Activated CD4-positive, alpha-beta memory T cell treated with anti-CD3 and anti-CD28 coated beads, Interleukin-2, amount 10 ng/mL, durations not matched to agents 7 days and 5 days (primary cell): ENCODE results near the gene FCGBP. TPM values are rescaled to one million over a fixed set of nuclear protein-coding genes. Genes with fewer than 3 reads are reported as not detected.
"Not testable (repeated sequence)": the region's sequence is repeated elsewhere in the genome, so short reads cannot be mapped to it uniquely, and the experiment has no call there.

ENCODE experiments used
- CTCF ChIA-PET: fragments of 350-600 bp; sonication (Branson Sonifier 250); formaldehyde crosslinking; loops from one replicate; lab custom pipeline; 2021; ENCODE audit warnings: antibody characterized with exemption, inconsistent platforms; lab: Charles Lee
- POLR2A ChIA-PET: fragments of 350-600 bp; sonication (Branson Sonifier 250); formaldehyde crosslinking; loops from one replicate; lab custom pipeline; 2021; ENCODE audit warnings: antibody characterized with exemption; lab: Charles Lee
- DNase-seq: peaks from one replicate; pipeline ENCODE4 v3.0.0-alpha.2; 2020
- H3K27ac Mint-ChIP-seq: one replicate; pipeline ENCODE4 v1.8.0; 2021; ENCODE audit warnings: mild to moderate bottlenecking, mixed read lengths
- H3K27me3 Mint-ChIP-seq: one replicate; pipeline ENCODE4 v1.8.0; 2021; ENCODE audit warnings: mixed read lengths
- H3K36me3 Mint-ChIP-seq: one replicate; pipeline ENCODE4 v1.8.0; 2021; ENCODE audit warnings: low read depth, mixed read lengths
- H3K4me1 Mint-ChIP-seq: one replicate; pipeline ENCODE4 v1.8.0; 2021; ENCODE audit warnings: mixed read lengths
- H3K4me3 Mint-ChIP-seq: one replicate; pipeline ENCODE4 v1.8.0; 2021; ENCODE audit warnings: mild to moderate bottlenecking, mixed read lengths
- H3K9me3 Mint-ChIP-seq: one replicate; pipeline ENCODE4 v1.8.0; 2021; ENCODE audit warnings: mixed read lengths
- total RNA-seq, 2 experiments: library from RNA; stranded (reverse); gene quantifications; one replicate each; pipeline ENCODE4 v1.2.3, GENCODE V29; 2021

FCGBP gene
- total RNA-seq, 2 experiments from 2014 or later: 0.65 to 1.4 TPM

- no peak overlapping the region for H3K27ac Mint-ChIP-seq
Observed at GRCh38 chr19:39967561-39967960, 33.1 kb upstream of the FCGBP start.

GRCh38 chr19:39966617-39967016 lies 32.2 kb upstream of the FCGBP start:
- Mint-ChIP-seq H3K4me1 (peaks cover 34% of the 10 kb centered on the region), H3K36me3 (peaks cover 13% of the 10 kb centered on the region), H3K27ac (no peak overlapping the region), H3K4me3 (no peak overlapping the region), H3K27me3 (no peaks in the 10 kb centered on the region), H3K9me3 (no peaks in the 10 kb centered on the region)
- ChIA-PET CTCF (no interaction called here), POLR2A (no interaction called here)
- DNase-seq: no peak

More at GRCh38 chr19:39967561-39967960, 33.1 kb upstream of the FCGBP start:
- H3K27me3 Mint-ChIP-seq: no peaks in the 10 kb centered on the region
- peaks cover 16% of the 10 kb centered on the region for H3K36me3 Mint-ChIP-seq
- ChIA-PET POLR2A (no interaction called here), CTCF (no interaction called here)
- no peak for DNase-seq
- peaks cover 43% of the 10 kb centered on the region for H3K4me1 Mint-ChIP-seq
- no peaks in the 10 kb centered on the region for H3K9me3 Mint-ChIP-seq
- no peak overlapping the region for H3K4me3 Mint-ChIP-seq

GRCh38 chr19:39963898-39964297 lies 29.5 kb upstream of the FCGBP start:
- H3K4me1 Mint-ChIP-seq: peaks cover 27% of the 10 kb centered on the region
- ChIA-PET POLR2A (no interaction called here), CTCF (no interaction called here)
- no peak overlapping the region for H3K4me3 Mint-ChIP-seq
- DNase-seq: no peak
- peaks cover 5% of the 10 kb centered on the region for H3K36me3 Mint-ChIP-seq
- H3K27ac Mint-ChIP-seq: no peak overlapping the region
- no peaks in the 10 kb centered on the region for H3K27me3 Mint-ChIP-seq
- H3K9me3 Mint-ChIP-seq: no peaks in the 10 kb centered on the region

GRCh38 chr19:39959407-39959806 lies 25.0 kb upstream of the FCGBP start:
- H3K27ac Mint-ChIP-seq: peak overlapping the region; percentile 27
- H3K4me1 Mint-ChIP-seq: peaks cover 25% of the 10 kb centered on the region
- DNase-seq, H3K36me3 Mint-ChIP-seq, H3K9me3 Mint-ChIP-seq, H3K27me3 Mint-ChIP-seq, CTCF ChIA-PET, POLR2A ChIA-PET: not testable (repeated sequence)
- H3K4me3 Mint-ChIP-seq: peak overlapping the region; percentile 31

GRCh38 chr19:39958942-39959341 lies 24.5 kb upstream of the FCGBP start:
- POLR2A ChIA-PET: interaction anchor here (0.6 to 0.7 kb wide), 2 partner anchors 9 to 15 kb away, joined by 3 to 4 read pairs; no protein-coding TSS in a partner anchor
- CTCF ChIA-PET, H3K9me3 Mint-ChIP-seq, DNase-seq, H3K36me3 Mint-ChIP-seq, H3K27me3 Mint-ChIP-seq: not testable (repeated sequence)
- Mint-ChIP-seq H3K4me1 (peaks cover 27% of the 10 kb centered on the region), H3K4me3 (peak overlapping the region; percentile 31), H3K27ac (peak overlapping the region; percentile 27)

- DNase-seq, H3K9me3 Mint-ChIP-seq, H3K27ac Mint-ChIP-seq, H3K36me3 Mint-ChIP-seq, H3K4me3 Mint-ChIP-seq, H3K27me3 Mint-ChIP-seq: not testable (repeated sequence)
- CTCF ChIA-PET: interaction anchor here (1.0 kb wide), 1 partner anchor 13 kb away, joined by 3 read pairs; the partner anchor contains the start of gene PSMC4
- H3K4me1 Mint-ChIP-seq: peaks cover 36% of the 10 kb centered on the region
- POLR2A ChIA-PET: interaction anchor here (0.8 kb wide), 1 partner anchor 13 kb away, joined by 3 read pairs; the partner anchor contains the start of gene PSMC4
Observed at GRCh38 chr19:39957886-39958285, 23.5 kb upstream of the FCGBP start.

- peaks cover 7% of the 10 kb centered on the region for H3K9me3 Mint-ChIP-seq
- peak overlapping the region; percentile 52 for H3K27ac Mint-ChIP-seq
- H3K27me3 Mint-ChIP-seq: no peaks in the 10 kb centered on the region
- H3K4me3 Mint-ChIP-seq: no peak overlapping the region
- H3K36me3 Mint-ChIP-seq: peaks cover 2% of the 10 kb centered on the region
- no peak for DNase-seq
- ChIA-PET POLR2A (interaction anchor here (1.2 to 2.7 kb wide), 6 partner anchors 9 to 43 kb away, joined by 3 to 23 read pairs (median 6); partner anchors contain the start of genes PSMC4 and ZNF546), CTCF (interaction anchor here (1.2 to 1.9 kb wide), 3 partner anchors 12 to 111 kb away, joined by 3 to 19 read pairs (median 4); partner anchors contain the start of gene PSMC4)
- peaks cover 39% of the 10 kb centered on the region for H3K4me1 Mint-ChIP-seq
Observed at GRCh38 chr19:39953915-39954314, 19.5 kb upstream of the FCGBP start.

- peaks cover 34% of the 10 kb centered on the region for H3K4me1 Mint-ChIP-seq
- DNase-seq: no peak
- H3K9me3 Mint-ChIP-seq: peaks cover 7% of the 10 kb centered on the region
- H3K27ac Mint-ChIP-seq: no peak overlapping the region
- no peak overlapping the region for H3K4me3 Mint-ChIP-seq
- peaks cover 5% of the 10 kb centered on the region for H3K36me3 Mint-ChIP-seq
- no peaks in the 10 kb centered on the region for H3K27me3 Mint-ChIP-seq
- ChIA-PET POLR2A (interaction anchor here (0.9 to 1.3 kb wide), 3 partner anchors 15 to 46 kb away, joined by 3 read pairs; no protein-coding TSS in a partner anchor), CTCF (interaction anchor here (1.0 to 1.3 kb wide), 2 partner anchors 10 to 19 kb away, joined by 3 to 7 read pairs; partner anchors contain the start of gene PSMC4)
Observed at GRCh38 chr19:39951686-39952085, 17.3 kb upstream of the FCGBP start.

- DNase-seq: no peak
- ChIA-PET CTCF (interaction anchor here (1.0 to 1.3 kb wide), 2 partner anchors 9 to 20 kb away, joined by 3 to 7 read pairs; partner anchors contain the start of gene PSMC4), POLR2A (interaction anchor here (0.9 to 1.3 kb wide), 3 partner anchors 15 to 46 kb away, joined by 3 read pairs; no protein-coding TSS in a partner anchor)
- no peak overlapping the region for H3K27ac Mint-ChIP-seq
- no peak overlapping the region for H3K4me3 Mint-ChIP-seq
- peaks cover 34% of the 10 kb centered on the region for H3K4me1 Mint-ChIP-seq
- H3K36me3 Mint-ChIP-seq: peaks cover 5% of the 10 kb centered on the region
- H3K27me3 Mint-ChIP-seq: no peaks in the 10 kb centered on the region
- H3K9me3 Mint-ChIP-seq: peaks cover 7% of the 10 kb centered on the region
Observed at GRCh38 chr19:39951065-39951650, 16.7 kb upstream of the FCGBP start.

- H3K4me3 Mint-ChIP-seq: no peak overlapping the region
- CTCF ChIA-PET: no interaction called here
- peaks cover 7% of the 10 kb centered on the region for H3K36me3 Mint-ChIP-seq
- H3K27ac Mint-ChIP-seq: no peak overlapping the region
- no peaks in the 10 kb centered on the region for H3K27me3 Mint-ChIP-seq
- POLR2A ChIA-PET: no interaction called here
- peaks cover 36% of the 10 kb centered on the region for H3K4me1 Mint-ChIP-seq
- DNase-seq: no peak
- peaks cover 9% of the 10 kb centered on the region for H3K9me3 Mint-ChIP-seq
Observed at GRCh38 chr19:39949026-39949747, 14.8 kb upstream of the FCGBP start.

GRCh38 chr19:39946532-39946931 lies 12.1 kb upstream of the FCGBP start:
- CTCF ChIA-PET: interaction anchor here (2.0 kb wide), 1 partner anchor 24 kb away, joined by 10 read pairs; the partner anchor contains the start of gene PSMC4
- DNase-seq: no peak
- Mint-ChIP-seq H3K4me3 (no peak overlapping the region), H3K27me3 (no peaks in the 10 kb centered on the region), H3K36me3 (peaks cover 10% of the 10 kb centered on the region), H3K9me3 (peaks cover 7% of the 10 kb centered on the region), H3K27ac (no peak overlapping the region), H3K4me1 (peaks cover 34% of the 10 kb centered on the region)
- POLR2A ChIA-PET: interaction anchor here (2.9 kb wide), 1 partner anchor 24 kb away, joined by 10 read pairs; the partner anchor contains the start of gene PSMC4

GRCh38 chr19:39943586-39943985 lies 9.2 kb upstream of the FCGBP start:
- Mint-ChIP-seq H3K36me3 (peaks cover 26% of the 10 kb centered on the region), H3K9me3 (peaks cover 14% of the 10 kb centered on the region), H3K27ac (peak overlapping the region; percentile 57), H3K4me3 (no peak overlapping the region), H3K27me3 (no peaks in the 10 kb centered on the region), H3K4me1 (peaks cover 49% of the 10 kb centered on the region)
- ChIA-PET POLR2A (interaction anchor here (1.0 to 2.5 kb wide), 2 partner anchors 15 to 27 kb away, joined by 3 to 32 read pairs; partner anchors contain the start of gene PSMC4), CTCF (interaction anchor here (5.0 kb wide), 1 partner anchor 27 kb away, joined by 59 read pairs; the partner anchor contains the start of gene PSMC4)
- DNase-seq: no peak
